GM20000 (cell line): Measurements from ENCODE around the gene RHBDF2.
"Not testable (repeated sequence)": the region's sequence is repeated elsewhere in the genome, so short reads cannot be mapped to it uniquely, and the experiment has no call there.

Source experiments
- DNase-seq: peaks from one replicate; pipeline ENCODE4 v3.0.0; 2012; ENCODE audit warnings: low spot score
- CTCF ChIP-seq: IDR thresholded peaks from 2 replicates; pipeline ENCODE4 v1.5.1; 2012; ENCODE audit warnings: mild to moderate bottlenecking, control low read depth; ENCODE audit errors: extremely low read depth, missing control alignments

The RHBDF2 gene

GRCh38 chr17:76537578-76538280 is 36.5 kb upstream of the RHBDF2 start, which contains the start of gene CYGB:
CYGB (minus strand) TSS chr17:76537709; CDS start chr17:76537542, 167 bp downstream.
- no peak for DNase-seq
- TF ChIP-seq CTCF, result no peak

GRCh38 chr17:76537288-76537577 is 36.0 kb upstream of the RHBDF2 start:
- DNase-seq, result no peak
- no peak for TF ChIP-seq CTCF

- DNase-seq, result no peak
- TF ChIP-seq CTCF, result no peak
Measured at GRCh38 chr17:76536511-76537287, 35.5 kb upstream of the RHBDF2 start.

- no peak for TF ChIP-seq CTCF
- no peak for DNase-seq
Measured at GRCh38 chr17:76535788-76536510, 34.7 kb upstream of the RHBDF2 start.

GRCh38 chr17:76534831-76535732 is 33.9 kb upstream of the RHBDF2 start:
- DNase-seq, result no peak
- no peak for TF ChIP-seq CTCF

GRCh38 chr17:76533640-76534359 is 32.6 kb upstream of the RHBDF2 start:
- DNase-seq, result not testable (repeated sequence)

GRCh38 chr17:76532072-76532651 is 30.9 kb upstream of the RHBDF2 start:
- TF ChIP-seq CTCF, result no peak

More at GRCh38 chr17:76532072-76532651, 30.9 kb upstream of the RHBDF2 start:
- no peak for DNase-seq
